NK-92 (cell line): ENCODE data around the gene CCDC175.

Experiments
- DNase-seq: peaks from one replicate; lab custom pipeline; 2025; ENCODE audit not compliant: unreplicated experiment; lab: John Stamatoyannopoulos, UW

The CCDC175 gene

GRCh38 chr14:59576332-59577294 lies at the start of gene CCDC175:
Gene CCDC175 (minus strand): TSS chr14:59576812. CDS start chr14:59576775, 37 bp downstream.
- no peak for DNase-seq

DNA sequence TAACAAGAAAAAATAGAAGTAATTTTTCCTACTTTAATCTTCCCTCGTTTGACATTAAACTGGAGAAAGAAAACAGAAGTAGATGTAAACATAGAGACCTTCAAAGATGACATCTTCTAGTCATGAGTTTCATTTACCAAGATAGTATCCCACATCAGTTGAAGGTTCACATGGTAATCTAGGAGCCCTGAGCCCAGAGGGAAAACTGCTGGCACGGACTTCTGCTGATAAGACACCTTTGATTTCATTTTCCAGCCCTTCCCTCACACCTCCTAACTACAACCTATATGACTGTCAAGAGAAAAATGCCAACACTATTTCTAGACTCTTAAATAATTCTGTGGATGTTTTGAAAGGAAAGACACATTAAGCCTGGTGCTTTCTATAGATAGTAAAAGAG lies 46.0 kb upstream of the CCDC175 start:
- DNase-seq = no peak

DNA sequence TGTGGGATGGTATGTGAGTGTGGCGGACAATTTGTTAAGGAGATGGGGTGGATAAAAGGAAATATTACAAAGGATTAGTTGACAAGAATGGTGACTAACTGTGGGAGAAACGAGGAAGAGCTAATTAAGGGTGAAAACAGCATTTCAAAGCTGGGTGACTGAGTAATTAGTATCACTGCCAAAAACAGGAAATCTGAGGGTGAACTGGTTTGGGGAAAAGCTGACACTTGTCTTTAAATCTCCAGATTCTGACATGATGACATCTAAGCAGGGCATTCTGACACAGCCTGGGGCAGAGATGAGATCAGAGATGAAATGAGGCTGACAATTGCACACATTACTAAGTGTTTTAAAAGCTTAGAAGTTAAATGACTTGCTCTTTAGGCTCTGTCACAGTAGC lies 42.4 kb upstream of the CCDC175 start:
- no peak for DNase-seq

DNA sequence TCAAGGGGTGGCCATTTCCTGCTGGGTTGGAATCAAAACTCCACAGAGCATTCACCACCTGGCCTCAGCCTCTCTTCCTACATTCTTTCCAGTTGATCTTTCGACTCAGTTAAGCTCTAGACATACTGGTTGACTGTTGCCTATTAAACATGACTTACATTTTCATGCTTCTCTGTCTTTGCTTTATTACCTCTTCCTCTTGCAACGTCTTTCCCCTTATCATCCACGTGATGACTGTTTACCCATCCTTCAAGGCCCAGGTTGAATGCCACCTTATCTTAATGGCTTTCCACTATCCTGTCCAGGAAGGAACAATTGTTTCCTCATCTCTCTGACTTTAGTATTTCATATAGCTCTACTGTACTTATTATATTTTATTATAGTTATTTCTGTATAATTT lies 24.4 kb upstream of the CCDC175 start:
- no peak for DNase-seq

GRCh38 chr14:59600211-59600945 lies 23.8 kb upstream of the CCDC175 start:
- no peak for DNase-seq

DNA sequence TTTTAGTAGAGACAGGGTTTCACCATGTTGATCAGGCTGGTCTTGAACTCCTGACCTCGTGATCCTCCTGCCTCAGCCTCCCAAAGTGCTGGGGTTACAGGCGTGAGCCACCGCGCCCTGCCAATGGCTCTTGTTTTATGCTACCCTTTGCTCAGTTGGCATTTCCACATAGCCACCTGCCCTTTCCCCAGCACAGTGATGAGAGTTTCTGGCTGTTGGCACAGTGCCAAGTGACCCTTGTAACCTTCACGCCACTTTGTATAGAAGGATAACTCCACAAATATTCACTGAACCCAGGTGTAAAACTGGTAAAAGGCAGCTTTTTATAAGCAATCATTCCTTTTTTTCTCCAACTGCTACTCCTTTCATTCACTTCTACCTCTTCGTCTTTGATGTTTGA lies 18.5 kb upstream of the CCDC175 start:
- no peak for DNase-seq

GRCh38 chr14:59591641-59592370 lies 15.2 kb upstream of the CCDC175 start:
- no peak for DNase-seq

DNA sequence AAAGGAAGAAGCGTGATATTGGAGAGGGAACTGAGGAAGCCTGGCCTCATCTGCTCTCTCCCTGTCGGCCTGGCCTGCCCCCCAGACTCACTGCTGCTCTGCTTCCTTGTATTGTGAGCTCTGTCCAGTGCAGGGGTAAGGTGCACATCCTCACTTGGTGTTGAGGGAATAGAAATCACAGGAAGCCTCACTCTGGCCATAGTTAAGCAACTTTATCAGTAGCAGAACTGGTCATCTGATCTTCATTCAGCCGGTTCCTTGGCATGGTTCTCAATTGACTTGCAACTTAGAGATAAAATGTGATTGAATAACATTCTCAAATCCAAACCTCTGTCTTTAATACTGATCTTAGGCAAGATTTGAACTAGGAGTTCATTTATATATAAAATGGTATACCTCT lies 11.5 kb upstream of the CCDC175 start:
- DNase-seq = no peak

- DNase-seq = no peak
Observed at GRCh38 chr14:59585891-59586554, 9.4 kb upstream of the CCDC175 start.

DNA sequence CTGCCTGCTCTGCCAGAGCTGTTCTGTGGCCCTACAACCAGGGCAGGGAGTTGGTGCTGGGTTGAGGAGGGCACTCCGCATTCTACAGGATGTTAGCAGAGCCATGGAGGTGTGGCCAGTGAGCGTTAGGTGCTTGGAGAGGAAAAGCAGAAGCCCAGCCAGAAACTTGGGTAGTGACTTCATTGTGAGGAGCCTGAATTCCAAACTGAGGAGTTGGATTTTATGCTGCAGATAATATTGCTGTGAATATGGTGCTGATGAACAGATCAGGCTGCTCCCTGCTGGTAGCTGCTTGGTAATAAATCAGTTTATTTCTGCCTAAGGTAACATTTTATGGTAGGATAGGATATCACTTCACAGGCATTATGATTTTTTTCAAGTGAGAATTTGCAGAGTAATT lies 7.1 kb upstream of the CCDC175 start:
- DNase-seq = no peak

DNA sequence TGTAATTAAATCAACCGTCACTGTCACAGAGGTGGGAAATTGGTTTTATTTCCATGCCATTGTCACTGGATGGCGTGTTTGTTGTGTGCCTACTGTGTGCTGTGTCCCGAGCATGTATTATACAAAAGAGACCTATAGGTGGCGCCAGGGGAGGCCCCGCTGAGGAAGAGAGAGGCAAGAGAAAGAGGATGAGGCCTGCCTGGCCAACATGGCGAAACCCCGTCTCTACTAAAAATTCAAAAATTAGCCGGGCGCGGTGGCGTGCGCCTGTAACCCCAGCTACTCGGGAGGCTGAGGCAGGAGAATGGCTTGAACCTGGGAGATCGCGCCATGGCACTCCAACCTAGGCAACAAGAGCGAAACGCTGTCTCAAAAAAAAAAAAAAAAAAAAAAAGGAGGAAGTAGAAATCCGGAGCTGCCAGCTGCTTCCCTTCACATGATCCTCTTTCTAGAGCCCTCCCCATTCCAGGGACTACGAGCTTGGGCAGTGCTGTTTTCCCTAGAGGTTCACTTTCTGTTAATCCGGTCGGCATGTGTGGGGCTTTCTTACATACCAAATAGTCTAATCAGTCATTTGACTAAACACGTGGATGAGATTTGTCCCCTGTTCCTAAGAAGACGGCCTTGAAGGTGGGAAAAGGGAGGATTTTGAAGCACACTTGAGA lies 6.4 kb upstream of the CCDC175 start:
- DNase-seq = no peak

DNA sequence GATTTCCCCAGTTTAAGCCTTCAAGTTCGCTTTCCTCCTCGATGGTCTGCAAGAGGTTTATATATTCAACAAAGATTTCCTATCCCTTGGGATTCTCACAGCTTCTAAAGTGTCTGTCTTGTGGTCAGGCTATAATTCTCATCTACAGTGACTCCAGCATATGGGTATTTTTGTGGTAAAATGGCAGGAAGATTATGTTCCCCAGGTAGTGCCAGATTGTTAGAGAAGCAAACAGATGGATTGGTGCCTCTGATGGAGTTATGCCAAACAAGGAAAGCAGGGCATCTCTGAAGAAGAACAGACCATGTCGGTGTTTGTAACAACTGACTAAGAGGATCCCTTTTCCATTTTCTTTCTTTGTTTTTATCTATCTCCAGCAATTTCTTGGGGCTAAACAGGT lies 5.5 kb upstream of the CCDC175 start:
- DNase-seq = no peak

DNA sequence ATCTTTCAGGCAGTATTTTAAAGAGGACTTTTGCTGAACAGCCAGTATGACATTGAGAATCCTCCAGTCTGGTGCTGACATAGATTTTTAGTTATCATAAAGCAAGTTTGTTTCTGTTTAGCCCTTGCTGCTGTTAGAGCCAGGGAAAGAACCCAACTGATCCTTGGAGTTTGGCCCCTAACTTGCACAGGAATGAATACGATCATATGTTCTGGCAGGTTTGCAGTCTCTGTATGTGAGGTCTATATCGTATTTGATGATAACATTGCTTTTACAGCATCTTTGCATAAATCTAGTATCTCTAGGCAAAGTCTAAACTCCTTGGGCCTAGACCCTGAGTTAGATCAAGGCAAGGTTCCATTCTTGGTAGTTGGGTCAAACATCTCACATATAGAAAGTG lies 4.3 kb upstream of the CCDC175 start:
- no peak for DNase-seq

DNA sequence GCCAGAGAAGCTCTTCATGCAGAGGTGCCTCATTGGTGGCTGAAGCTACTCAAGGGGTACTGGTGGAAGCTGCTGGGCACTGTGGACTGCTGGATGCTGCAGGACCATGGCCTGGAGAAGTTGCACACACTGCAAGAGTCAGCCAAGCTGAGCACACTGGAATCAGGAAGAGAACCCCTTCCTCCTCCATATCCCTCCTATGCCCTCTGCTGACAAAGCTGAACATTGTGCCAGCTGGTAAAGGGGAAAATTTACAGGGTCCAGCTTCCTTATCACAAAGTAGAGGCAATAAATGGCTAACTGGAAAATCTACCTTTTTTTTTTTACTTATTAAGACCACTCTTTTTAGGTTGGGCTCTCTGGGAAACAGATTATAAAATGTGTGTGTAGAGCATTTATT lies 6.5 kb downstream of the CCDC175 start:
- DNase-seq = no peak

DNA sequence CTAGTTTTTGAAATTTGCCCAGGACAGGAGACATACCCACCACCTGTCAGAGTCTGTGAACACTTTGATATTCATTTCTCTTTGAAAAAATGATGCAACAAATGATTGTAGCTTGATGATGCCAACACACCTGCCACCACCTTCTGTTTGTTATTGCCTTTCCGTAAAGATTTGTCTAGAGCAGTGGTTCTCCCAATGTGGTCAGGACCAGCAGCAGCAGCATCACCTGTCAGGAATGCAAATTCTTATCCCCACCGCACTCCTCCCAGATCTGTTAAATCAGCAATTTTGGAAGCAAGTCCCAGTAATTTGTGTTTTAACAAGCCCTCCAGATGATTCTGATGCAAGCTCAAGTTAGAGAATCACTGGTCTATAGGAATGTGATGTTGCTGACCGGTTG lies 9.9 kb downstream of the CCDC175 start:
- DNase-seq = no peak

DNA sequence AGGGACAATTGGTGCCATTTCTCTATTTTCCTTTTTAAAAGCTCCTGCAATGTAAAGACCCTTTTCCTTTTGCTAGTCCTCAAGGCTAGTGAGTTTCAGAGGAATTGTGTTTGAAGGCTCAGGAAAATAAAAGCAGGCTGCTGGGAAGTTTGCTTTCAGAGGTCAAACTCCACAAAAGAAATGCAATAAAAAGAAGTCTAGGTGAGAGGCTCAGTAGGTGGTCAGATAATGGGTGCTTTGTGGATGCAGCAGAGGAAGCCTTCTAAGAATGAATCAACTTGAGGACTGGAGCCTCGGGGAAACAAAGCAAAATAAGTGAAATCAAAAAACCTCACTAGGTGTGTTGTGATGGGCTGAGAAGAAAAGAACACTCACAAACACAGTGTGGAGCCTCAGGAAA lies 10.3 kb downstream of the CCDC175 start:
- no peak for DNase-seq

- no peak for DNase-seq
Observed at GRCh38 chr14:59565087-59565486, 11.5 kb downstream of the CCDC175 start.

DNA sequence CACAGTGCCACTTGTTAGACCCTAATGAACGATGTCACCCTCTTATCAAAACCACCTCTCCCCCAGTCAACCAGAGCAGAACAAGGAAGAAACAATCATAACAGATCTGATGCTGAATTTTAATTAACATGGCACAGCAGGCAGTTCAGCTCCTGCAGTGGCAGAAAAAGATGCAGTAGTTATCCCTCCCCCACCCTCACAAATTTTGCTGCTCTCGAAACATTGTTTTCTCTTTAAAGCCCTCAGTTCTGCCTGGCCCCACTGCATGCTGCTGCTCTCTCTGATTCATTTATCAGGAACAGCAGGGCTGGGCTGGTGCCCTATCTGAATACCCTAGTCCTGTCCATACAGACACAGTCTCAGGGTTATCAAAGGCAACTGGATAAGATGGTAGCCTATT lies 12.2 kb downstream of the CCDC175 start:
- DNase-seq = no peak

DNA sequence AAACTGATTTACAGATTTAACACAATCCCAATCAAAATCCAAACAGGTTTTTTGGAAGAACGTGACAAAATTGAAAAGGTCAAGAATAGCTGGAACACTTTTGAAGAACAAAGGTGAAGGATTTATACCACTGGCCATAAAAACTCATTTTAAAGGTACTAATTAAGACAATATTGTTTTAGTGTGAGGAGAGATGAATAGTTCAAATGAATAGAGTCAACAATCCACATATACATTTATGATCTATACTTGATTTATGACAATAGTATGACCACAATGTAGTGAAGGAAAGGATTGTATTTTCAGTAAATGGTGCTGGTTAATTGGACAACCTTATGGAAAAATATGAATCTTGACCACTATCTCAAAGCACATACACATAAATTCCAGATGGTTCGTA lies 29.3 kb downstream of the CCDC175 start:
- no peak for DNase-seq

DNA sequence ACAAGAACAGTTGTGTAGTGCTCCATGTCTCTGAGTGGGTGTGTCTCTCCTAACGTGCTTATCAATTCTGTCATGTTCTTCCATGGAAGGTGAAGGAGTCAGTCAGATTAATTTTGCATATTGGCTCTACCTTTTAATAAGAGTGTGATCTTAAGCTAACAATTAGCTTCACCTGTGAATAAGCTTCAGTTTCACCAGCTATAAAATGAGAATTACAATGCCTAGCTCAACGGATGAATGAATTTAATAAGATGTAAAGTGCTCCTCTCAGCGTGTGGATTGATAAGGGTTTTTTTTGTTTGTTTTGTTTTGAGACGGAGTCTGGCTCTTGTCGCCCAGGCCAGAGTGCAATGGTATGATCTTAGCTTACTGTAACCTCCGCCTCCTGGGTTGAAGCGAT lies 32.7 kb downstream of the CCDC175 start:
- no peak for DNase-seq

GRCh38 chr14:59541731-59542130 lies 34.9 kb downstream of the CCDC175 start:
- no peak for DNase-seq
